Parathyroid adenoma (tissue), 2 donors: ENCODE results near the gene FGF8.

Experiments used
- H2AFZ ChIP-seq: fragments of 300-600 bp; sonication (generic); one replicate; pipeline ENCODE4 v1.7.0; 2017; ENCODE audit warnings: antibody characterized with exemption, mild to moderate bottlenecking
- H3K27ac ChIP-seq: fragments of 300-600 bp; sonication (generic); one replicate; pipeline ENCODE4 v1.7.0; 2017
- H3K27me3 ChIP-seq: fragments of 300-600 bp; sonication (generic); one replicate; pipeline ENCODE4 v1.7.0; 2017; ENCODE audit warnings: low read length; ENCODE audit not compliant: control insufficient read depth, insufficient read depth
- H3K36me3 ChIP-seq: fragments of 300-600 bp; sonication (generic); one replicate; pipeline ENCODE4 v1.7.0; 2017; ENCODE audit warnings: low read length; ENCODE audit not compliant: control insufficient read depth, insufficient read depth
- H3K4me1 ChIP-seq: fragments of 300-600 bp; sonication (generic); one replicate; pipeline ENCODE4 v1.7.0; 2017; ENCODE audit warnings: control low read depth
- H3K4me2 ChIP-seq: fragments of 300-600 bp; sonication (generic); one replicate; pipeline ENCODE4 v1.7.0; 2017; ENCODE audit warnings: low read length
- H3K4me3 ChIP-seq: fragments of 300-600 bp; sonication (generic); one replicate; pipeline ENCODE4 v1.7.0; 2017; ENCODE audit warnings: low read depth, low read length
- H3K79me2 ChIP-seq: fragments of 300-600 bp; sonication (generic); one replicate; pipeline ENCODE4 v1.7.0; 2017; ENCODE audit warnings: control low read depth
- H3K9ac ChIP-seq: fragments of 300-600 bp; sonication (generic); one replicate; pipeline ENCODE4 v1.7.0; 2017; ENCODE audit warnings: mild to moderate bottlenecking
- H3K9me3 ChIP-seq: fragments of 300-600 bp; sonication (generic); one replicate; pipeline ENCODE4 v1.7.0; 2017; ENCODE audit warnings: low read length; ENCODE audit not compliant: control insufficient read depth
- TF ChIP-seq, protein P1 (sequence below): fragments of 300-600 bp; sonication (generic); IDR thresholded peaks from one replicate; pipeline ENCODE4 v1.7.0; 2017; ENCODE audit warnings: antibody characterized with exemption, mild to moderate bottlenecking
- donor health status: primary hyperparathyroidism.

Gene FGF8

DNA sequence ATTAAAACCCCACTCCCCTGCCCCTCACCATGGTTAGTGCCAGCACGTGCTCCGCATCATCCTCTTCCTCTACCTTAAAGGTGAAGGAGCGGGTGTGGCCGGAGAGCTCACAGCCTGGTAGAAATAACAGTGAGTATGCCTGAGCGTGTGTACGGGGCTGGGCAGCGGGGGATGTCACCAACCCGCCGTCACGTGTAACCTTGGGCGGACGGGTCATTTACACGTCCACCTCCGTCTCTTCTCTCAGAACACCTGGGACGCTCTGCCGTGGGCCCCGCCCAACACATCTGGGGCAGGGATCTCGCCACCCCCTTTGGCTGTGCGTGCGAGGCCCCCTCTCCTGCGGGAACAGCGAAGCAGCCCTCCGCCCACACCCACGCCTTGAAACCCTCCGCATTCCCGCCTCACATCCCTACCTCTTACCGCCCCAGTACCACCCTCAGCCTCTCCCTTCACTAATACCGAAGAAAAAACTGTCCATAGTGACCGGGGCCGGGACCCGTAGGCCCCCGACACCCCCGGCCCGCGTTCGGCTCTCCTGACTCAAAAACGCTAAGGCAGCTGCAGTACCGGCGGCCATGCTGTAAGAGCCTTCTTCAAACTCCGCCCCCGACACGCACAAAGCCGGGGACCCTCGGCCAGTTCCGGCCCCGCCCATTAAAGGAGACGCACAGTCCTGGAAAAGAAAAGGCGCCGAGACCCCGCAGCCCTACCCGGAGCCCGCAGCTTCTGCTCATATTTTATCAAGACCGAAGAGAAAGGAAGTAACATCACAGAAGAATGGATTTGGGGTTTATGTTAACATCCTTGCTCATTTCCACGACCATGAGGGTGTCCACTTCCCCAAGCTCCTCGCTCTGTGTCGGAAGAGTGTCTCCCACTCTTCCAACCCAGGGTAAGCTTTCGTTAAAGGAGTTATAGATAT lies 7.2 kb upstream of the FGF8 start, which contains the start of gene NPM3:
Gene NPM3 (minus strand): TSS at position 636 of the 925 bp plus-strand sequence. CDS start 56 bp downstream, at position 580.
- peak within 1 kb of the TSS; percentile 88 for H3K27ac ChIP-seq
- H3K4me1 ChIP-seq, result peaks cover 50% of the 10 kb centered on the region

DNA sequence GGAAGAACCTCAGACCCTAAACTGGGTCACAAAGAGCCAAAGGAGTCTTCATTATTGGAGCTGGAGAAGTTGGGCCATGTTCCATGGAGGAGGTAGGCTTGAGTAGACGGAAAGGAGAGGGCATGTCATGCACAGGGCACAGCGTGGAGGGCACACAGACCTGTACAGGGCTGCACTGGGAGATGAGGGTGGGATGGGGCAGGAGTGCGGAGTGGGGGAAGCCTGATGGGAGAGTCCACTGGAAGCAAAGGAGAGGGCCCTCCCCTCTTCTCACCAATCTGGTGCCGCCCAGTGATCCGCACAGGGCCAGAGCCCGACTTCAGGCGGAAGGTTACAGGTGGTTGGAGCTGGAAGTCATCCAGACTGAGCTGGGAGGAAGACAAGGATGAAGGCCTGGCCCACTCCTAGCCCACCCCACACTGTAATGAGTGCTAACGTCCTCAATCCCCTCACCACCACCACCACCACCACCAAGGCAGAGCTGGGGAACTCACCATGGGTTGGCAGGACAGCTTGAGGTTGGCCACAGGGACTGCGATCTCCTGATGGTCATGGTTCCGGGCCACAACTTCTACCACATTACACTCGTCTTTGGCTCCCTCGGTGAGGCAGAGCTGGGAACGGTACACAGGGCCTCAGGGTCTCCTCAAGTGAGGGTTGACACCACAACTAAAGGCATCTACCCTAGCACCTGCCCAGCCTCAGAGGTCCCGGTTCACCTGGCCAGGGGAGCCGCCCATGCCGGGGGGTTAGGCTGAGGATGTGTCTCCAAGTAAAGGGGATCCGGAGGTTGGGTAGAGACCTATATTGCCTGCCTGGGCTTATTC lies 6.3 kb upstream of the FGF8 start:
- Histone ChIP-seq H3K27ac (no peak overlapping the region), H3K4me1 (peaks cover 50% of the 10 kb centered on the region), H2AFZ (no peak overlapping the region), H3K4me3 (peak overlapping the region; percentile 84), H3K79me2 (peaks cover 2% of the 10 kb centered on the region), H3K27me3 (no peaks in the 10 kb centered on the region), H3K9ac (no peak overlapping the region), H3K4me2 (peak overlapping the region; percentile 94), H3K36me3 (no peaks in the 10 kb centered on the region), H3K9me3 (no peaks in the 10 kb centered on the region)
- TF ChIP-seq, protein P1, sequence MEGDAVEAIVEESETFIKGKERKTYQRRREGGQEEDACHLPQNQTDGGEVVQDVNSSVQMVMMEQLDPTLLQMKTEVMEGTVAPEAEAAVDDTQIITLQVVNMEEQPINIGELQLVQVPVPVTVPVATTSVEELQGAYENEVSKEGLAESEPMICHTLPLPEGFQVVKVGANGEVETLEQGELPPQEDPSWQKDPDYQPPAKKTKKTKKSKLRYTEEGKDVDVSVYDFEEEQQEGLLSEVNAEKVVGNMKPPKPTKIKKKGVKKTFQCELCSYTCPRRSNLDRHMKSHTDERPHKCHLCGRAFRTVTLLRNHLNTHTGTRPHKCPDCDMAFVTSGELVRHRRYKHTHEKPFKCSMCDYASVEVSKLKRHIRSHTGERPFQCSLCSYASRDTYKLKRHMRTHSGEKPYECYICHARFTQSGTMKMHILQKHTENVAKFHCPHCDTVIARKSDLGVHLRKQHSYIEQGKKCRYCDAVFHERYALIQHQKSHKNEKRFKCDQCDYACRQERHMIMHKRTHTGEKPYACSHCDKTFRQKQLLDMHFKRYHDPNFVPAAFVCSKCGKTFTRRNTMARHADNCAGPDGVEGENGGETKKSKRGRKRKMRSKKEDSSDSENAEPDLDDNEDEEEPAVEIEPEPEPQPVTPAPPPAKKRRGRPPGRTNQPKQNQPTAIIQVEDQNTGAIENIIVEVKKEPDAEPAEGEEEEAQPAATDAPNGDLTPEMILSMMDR, result no peak

More for the DNA sequence above, 7.2 kb upstream of the FGF8 start, which contains the start of gene NPM3:
- peak within 1 kb of the TSS; percentile 94 for H3K4me2 ChIP-seq
- TF ChIP-seq, protein P1, result no peak
- peaks cover 7% of the 10 kb centered on the region for H3K79me2 ChIP-seq
- no peaks in the 10 kb centered on the region for H3K36me3 ChIP-seq
- H2AFZ ChIP-seq, result peak within 1 kb of the TSS; percentile 86
- peak within 1 kb of the TSS; percentile 84 for H3K4me3 ChIP-seq
- no peaks in the 10 kb centered on the region for H3K9me3 ChIP-seq
- no peaks in the 10 kb centered on the region for H3K27me3 ChIP-seq
- no peak within 1 kb of the TSS for H3K9ac ChIP-seq

DNA sequence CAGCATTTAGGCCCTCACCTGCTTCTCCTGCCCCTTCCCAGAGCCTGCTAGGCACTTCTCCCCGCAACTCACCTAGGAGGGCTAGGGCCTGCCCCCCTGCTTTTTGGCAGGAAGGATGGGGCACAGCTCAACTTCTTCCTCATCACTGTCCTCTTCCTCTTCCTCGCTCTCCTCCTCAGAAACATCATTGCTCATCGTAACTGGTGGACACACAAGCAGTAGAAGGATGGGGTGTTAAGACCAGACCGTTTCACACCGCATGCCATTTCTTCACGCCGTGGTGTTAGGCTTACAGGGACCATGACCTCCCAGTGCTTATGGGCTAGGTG lies 5.7 kb upstream of the FGF8 start:
- no peak overlapping the region for H2AFZ ChIP-seq
- no peaks in the 10 kb centered on the region for H3K9me3 ChIP-seq
- no peaks in the 10 kb centered on the region for H3K27me3 ChIP-seq
- peaks cover 50% of the 10 kb centered on the region for H3K4me1 ChIP-seq
- H3K4me3 ChIP-seq, result no peak overlapping the region
- H3K79me2 ChIP-seq, result no peaks in the 10 kb centered on the region
- no peaks in the 10 kb centered on the region for H3K36me3 ChIP-seq
- H3K9ac ChIP-seq, result no peak overlapping the region
- H3K27ac ChIP-seq, result no peak overlapping the region
- TF ChIP-seq, protein P1, result no peak
- peak overlapping the region; percentile 4 for H3K4me2 ChIP-seq

DNA sequence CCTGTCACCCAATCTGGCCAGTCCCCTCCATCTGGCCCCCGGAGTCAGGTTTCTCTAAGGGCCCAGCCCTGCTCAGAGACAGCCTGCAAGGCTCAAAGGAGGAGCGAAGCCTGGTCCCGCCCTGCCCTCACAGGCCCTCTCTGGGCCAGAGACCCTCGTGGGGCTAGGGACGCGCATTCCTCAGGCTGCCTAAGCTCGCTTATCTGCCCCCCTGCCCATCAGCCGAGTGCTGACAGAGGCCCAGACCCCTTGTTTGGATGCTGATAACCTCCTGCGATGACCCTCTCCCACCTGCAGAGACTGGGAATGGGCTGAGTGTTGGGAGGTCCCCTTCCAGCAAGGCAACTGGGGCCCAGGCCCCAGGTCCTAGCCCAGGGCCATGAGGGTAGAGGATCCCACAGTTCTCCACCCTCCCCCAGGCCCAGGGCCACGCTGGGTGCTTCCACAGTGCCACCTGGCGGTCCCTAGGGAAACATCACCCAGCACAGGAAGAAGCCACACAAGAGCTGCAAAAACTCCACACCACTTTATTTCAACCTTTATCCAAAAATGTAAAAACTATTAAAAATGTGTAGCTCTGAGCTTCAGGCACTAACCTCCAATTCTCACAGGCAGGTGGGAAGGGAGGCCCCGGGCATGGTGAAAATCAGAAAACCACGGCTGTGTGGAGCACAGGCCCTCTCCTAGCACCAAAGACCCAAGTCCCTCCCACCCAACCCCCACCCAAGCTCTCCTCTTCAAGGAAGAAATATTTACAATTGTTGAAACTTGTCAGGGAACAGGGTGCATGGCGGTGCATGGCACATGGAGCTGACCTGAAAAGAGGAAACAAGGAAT lies 5.1 kb upstream of the FGF8 start:
- H3K36me3 ChIP-seq, result no peaks in the 10 kb centered on the region
- peaks cover 47% of the 10 kb centered on the region for H3K4me1 ChIP-seq
- H3K9ac ChIP-seq, result no peak overlapping the region
- H3K27me3 ChIP-seq, result no peaks in the 10 kb centered on the region
- H3K4me2 ChIP-seq, result peak overlapping the region; percentile 29
- H3K9me3 ChIP-seq, result no peaks in the 10 kb centered on the region
- H3K27ac ChIP-seq, result no peak overlapping the region
- no peaks in the 10 kb centered on the region for H3K79me2 ChIP-seq
- no peak overlapping the region for H2AFZ ChIP-seq
- H3K4me3 ChIP-seq, result no peak overlapping the region
- TF ChIP-seq, protein P1, result peak; percentile 92
